Measurements from ENCODE around the gene NAA20. TPM values are rescaled to one million over a fixed set of nuclear protein-coding genes. Genes with fewer than 3 reads are reported as not detected.
A peak's percentile ranks its signal among the peaks of the same experiment; 100 is the strongest.

Gene NAA20
- total and polyA plus RNA-seq, 2 of the 13 experiments (the other 11 are each of a cell fraction or from before 2014, with no cell fraction given) = 81.9 to 82.8 TPM

DNA sequence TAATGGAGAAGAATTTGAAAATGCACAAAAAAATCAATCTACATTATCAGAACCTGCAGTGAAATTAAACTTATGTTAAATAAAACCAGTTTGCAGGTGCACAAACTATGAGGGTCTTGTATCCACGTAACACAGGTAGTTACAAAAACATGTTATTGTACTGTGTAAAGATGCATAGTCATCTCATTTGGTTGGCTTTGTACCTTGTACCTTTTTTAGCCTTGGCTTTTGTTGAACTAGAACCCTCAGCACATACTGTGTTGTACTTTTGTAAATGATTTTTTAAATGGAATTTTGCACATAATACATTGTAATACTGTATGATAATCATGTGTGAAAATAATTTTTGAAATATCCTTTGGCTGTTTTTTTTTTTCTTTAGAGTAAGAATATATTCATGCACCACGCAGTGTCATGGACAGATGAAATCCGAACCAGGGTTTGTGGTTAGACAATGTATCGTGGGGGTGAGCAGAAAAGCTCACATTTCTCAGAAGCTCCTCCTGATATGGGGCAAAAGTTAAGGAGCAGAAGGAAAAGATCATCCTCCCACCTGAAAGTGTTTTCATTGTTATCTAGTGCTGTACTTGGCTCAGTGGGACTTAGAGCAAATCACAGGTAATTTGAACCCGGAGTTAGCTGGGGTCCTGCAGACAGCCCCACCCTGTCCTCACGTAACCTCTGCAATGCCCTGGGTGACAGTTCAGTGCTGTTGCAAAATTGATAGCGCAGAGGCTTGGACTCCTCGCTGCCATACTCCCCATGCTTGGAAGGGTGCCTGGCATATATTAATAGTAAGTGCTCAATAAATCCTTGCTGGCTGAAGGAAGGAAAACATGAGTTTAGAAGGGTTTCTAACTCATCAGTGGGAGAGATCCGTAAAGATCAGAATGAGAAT, 14.8 kb upstream of the NAA20 start (continued):
- TF ChIP-seq, protein P1, sequence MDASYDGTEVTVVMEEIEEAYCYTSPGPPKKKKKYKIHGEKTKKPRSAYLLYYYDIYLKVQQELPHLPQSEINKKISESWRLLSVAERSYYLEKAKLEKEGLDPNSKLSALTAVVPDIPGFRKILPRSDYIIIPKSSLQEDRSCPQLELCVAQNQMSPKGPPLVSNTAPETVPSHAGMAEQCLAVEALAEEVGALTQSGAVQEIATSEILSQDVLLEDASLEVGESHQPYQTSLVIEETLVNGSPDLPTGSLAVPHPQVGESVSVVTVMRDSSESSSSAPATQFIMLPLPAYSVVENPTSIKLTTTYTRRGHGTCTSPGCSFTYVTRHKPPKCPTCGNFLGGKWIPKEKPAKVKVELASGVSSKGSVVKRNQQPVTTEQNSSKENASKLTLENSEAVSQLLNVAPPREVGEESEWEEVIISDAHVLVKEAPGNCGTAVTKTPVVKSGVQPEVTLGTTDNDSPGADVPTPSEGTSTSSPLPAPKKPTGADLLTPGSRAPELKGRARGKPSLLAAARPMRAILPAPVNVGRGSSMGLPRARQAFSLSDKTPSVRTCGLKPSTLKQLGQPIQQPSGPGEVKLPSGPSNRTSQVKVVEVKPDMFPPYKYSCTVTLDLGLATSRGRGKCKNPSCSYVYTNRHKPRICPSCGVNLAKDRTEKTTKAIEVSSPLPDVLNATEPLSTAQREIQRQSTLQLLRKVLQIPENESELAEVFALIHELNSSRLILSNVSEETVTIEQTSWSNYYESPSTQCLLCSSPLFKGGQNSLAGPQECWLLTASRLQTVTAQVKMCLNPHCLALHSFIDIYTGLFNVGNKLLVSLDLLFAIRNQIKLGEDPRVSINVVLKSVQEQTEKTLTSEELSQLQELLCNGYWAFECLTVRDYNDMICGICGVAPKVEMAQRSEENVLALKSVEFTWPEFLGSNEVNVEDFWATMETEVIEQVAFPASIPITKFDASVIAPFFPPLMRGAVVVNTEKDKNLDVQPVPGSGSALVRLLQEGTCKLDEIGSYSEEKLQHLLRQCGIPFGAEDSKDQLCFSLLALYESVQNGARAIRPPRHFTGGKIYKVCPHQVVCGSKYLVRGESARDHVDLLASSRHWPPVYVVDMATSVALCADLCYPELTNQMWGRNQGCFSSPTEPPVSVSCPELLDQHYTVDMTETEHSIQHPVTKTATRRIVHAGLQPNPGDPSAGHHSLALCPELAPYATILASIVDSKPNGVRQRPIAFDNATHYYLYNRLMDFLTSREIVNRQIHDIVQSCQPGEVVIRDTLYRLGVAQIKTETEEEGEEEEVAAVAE (CRISPR knock-in tag; IDR thresholded peaks at IDR 0.05; ENCODE audit: borderline replicate concordance) = 0 out of 2 replicates have a peak, but pooled peaks have one; percentile 43
- TF ChIP-seq FOXK1 (CRISPR knock-in tag; IDR thresholded peaks at IDR 0.05; ENCODE audit: borderline replicate concordance, low read depth) (peak; percentile 67; the same call in 1 of the 2 replicates), HNF4G (IDR thresholded peaks at IDR 0.05; ENCODE audit: borderline replicate concordance, low read depth, low read length) (peak; percentile 42), HNF4G (CRISPR knock-in tag; IDR thresholded peaks at IDR 0.05; ENCODE audit: borderline replicate concordance, low read depth) (peak; percentile 15; the same call in 1 of the 2 replicates), ZSCAN12 (CRISPR knock-in tag; IDR thresholded peaks at IDR 0.05) (no peak), RARA (CRISPR knock-in tag; IDR thresholded peaks at IDR 0.05) (peak; percentile 94), KDM1A (CRISPR knock-in tag; IDR thresholded peaks at IDR 0.05) (peak; percentile 74), TBL1XR1 (IDR thresholded peaks at IDR 0.05; ENCODE audit: borderline replicate concordance, low read length, partially characterized antibody) (peak; percentile 78), ZNF703 (CRISPR knock-in tag; IDR thresholded peaks at IDR 0.05; ENCODE audit: borderline replicate concordance) (no peak), CEBPG (CRISPR knock-in tag; IDR thresholded peaks at IDR 0.05) (peak; percentile 87)
- TF ChIP-seq, protein P2, sequence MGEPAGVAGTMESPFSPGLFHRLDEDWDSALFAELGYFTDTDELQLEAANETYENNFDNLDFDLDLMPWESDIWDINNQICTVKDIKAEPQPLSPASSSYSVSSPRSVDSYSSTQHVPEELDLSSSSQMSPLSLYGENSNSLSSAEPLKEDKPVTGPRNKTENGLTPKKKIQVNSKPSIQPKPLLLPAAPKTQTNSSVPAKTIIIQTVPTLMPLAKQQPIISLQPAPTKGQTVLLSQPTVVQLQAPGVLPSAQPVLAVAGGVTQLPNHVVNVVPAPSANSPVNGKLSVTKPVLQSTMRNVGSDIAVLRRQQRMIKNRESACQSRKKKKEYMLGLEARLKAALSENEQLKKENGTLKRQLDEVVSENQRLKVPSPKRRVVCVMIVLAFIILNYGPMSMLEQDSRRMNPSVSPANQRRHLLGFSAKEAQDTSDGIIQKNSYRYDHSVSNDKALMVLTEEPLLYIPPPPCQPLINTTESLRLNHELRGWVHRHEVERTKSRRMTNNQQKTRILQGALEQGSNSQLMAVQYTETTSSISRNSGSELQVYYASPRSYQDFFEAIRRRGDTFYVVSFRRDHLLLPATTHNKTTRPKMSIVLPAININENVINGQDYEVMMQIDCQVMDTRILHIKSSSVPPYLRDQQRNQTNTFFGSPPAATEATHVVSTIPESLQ (CRISPR knock-in tag; conservative IDR thresholded peaks at IDR 0.05) = 0 out of 2 replicates have a peak, but pooled peaks have one; percentile 33
- TF ChIP-seq, protein P3, sequence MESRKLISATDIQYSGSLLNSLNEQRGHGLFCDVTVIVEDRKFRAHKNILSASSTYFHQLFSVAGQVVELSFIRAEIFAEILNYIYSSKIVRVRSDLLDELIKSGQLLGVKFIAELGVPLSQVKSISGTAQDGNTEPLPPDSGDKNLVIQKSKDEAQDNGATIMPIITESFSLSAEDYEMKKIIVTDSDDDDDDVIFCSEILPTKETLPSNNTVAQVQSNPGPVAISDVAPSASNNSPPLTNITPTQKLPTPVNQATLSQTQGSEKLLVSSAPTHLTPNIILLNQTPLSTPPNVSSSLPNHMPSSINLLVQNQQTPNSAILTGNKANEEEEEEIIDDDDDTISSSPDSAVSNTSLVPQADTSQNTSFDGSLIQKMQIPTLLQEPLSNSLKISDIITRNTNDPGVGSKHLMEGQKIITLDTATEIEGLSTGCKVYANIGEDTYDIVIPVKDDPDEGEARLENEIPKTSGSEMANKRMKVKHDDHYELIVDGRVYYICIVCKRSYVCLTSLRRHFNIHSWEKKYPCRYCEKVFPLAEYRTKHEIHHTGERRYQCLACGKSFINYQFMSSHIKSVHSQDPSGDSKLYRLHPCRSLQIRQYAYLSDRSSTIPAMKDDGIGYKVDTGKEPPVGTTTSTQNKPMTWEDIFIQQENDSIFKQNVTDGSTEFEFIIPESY (CRISPR knock-in tag; IDR thresholded peaks at IDR 0.05) = peak; percentile 50; the same call in 1 of the 2 replicates
- TF ChIP-seq, protein P4, sequence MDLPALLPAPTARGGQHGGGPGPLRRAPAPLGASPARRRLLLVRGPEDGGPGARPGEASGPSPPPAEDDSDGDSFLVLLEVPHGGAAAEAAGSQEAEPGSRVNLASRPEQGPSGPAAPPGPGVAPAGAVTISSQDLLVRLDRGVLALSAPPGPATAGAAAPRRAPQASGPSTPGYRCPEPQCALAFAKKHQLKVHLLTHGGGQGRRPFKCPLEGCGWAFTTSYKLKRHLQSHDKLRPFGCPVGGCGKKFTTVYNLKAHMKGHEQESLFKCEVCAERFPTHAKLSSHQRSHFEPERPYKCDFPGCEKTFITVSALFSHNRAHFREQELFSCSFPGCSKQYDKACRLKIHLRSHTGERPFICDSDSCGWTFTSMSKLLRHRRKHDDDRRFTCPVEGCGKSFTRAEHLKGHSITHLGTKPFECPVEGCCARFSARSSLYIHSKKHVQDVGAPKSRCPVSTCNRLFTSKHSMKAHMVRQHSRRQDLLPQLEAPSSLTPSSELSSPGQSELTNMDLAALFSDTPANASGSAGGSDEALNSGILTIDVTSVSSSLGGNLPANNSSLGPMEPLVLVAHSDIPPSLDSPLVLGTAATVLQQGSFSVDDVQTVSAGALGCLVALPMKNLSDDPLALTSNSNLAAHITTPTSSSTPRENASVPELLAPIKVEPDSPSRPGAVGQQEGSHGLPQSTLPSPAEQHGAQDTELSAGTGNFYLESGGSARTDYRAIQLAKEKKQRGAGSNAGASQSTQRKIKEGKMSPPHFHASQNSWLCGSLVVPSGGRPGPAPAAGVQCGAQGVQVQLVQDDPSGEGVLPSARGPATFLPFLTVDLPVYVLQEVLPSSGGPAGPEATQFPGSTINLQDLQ (CRISPR knock-in tag; IDR thresholded peaks at IDR 0.05) = no peak
- TF ChIP-seq, protein P5, sequence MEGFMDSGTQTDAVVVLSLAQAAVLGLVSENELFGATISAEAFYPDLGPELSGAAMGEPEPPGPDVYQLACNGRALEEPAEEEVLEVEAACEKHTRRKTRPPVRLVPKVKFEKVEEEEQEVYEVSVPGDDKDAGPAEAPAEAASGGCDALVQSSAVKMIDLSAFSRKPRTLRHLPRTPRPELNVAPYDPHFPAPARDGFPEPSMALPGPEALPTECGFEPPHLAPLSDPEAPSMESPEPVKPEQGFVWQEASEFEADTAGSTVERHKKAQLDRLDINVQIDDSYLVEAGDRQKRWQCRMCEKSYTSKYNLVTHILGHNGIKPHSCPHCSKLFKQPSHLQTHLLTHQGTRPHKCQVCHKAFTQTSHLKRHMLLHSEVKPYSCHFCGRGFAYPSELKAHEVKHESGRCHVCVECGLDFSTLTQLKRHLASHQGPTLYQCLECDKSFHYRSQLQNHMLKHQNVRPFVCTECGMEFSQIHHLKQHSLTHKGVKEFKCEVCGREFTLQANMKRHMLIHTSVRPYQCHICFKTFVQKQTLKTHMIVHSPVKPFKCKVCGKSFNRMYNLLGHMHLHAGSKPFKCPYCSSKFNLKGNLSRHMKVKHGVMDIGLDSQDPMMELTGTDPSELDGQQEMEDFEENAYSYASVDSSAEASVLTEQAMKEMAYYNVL (CRISPR knock-in tag; IDR thresholded peaks at IDR 0.05; ENCODE audit: borderline replicate concordance) = 0 out of 2 replicates have a peak, but pooled peaks have one; percentile 29
